NCI-H1436 (cell line): ENCODE data around the gene CCNG1.

Experiments
- DNase-seq: peaks from one replicate; lab custom pipeline; 2025; lab: John Stamatoyannopoulos, UW

The CCNG1 gene

DNA sequence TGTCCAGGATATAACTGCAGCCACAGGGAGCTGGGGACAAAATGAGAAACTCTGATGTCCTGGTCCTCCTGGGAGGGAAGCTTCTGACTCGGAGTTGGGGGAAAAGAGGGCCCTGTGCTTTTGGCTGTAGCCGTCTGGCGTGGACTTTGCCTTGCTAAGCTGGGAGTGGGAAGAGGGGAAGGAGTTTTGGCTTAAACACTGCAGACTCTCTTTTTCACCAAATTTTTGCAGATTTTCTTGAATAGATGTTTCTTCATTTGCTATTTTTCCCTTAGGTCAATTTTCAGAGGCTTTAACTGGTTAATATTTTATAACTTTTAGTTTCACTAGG lies 52.3 kb downstream of the CCNG1 start:
- DNase-seq, result no peak
